ENCODE data around the gene SLC1A2. TPM values are rescaled to one million over a fixed set of nuclear protein-coding genes. Genes with fewer than 3 reads are reported as not detected.
A peak's percentile ranks its signal among the peaks of the same experiment; 100 is the strongest.

SLC1A2 gene
- total and polyA plus RNA-seq, 2 donors, result 0.38 to 0.71 TPM

GRCh38 chr11:35237860-35238715 lies 181.3 kb downstream of the SLC1A2 start:
- Histone ChIP-seq H3K27ac (ENCODE audit: low read depth in 1 of 2, low read length in 1 of 2) (no peak overlapping the region), H3K9me3 (ENCODE audit: control insufficient read depth in 2 of 2, insufficient read depth in 1 of 2, low read length in 1 of 2) (no peaks in the 10 kb centered on the region), H3K4me3 (ENCODE audit: low read length in 2 of 2) (no peak overlapping the region), H3K4me1 (ENCODE audit: control insufficient read depth in 2 of 2, insufficient read depth in 2 of 2, low read length in 2 of 2) (peaks cover 4 to 19% of the 10 kb centered on the region in 2 donors), H3K27me3 (ENCODE audit: control insufficient read depth in 2 of 2, insufficient read depth in 1 of 2, low read length in 1 of 2) (no peaks in the 10 kb centered on the region), H3K36me3 (ENCODE audit: control insufficient read depth in 2 of 2, insufficient read depth in 2 of 2, low read length in 1 of 2) (no peaks in the 10 kb centered on the region)
- WGBS, result 83% methylated on average over 15 of the region's 15 CpGs
- DNase-seq (ENCODE audit: low read depth in 6 of 9, low spot score in 9 of 9), result peak; percentile 40 to 85 (median 69)

- H3K9me3 ChIP-seq (ENCODE audit: control insufficient read depth in 2 of 2, insufficient read depth in 1 of 2, low read length in 1 of 2), result no peaks in the 10 kb centered on the region
- H3K4me3 ChIP-seq (ENCODE audit: low read length in 2 of 2), result no peak overlapping the region
- no peaks in the 10 kb centered on the region for H3K36me3 ChIP-seq (ENCODE audit: control insufficient read depth in 2 of 2, insufficient read depth in 2 of 2, low read length in 1 of 2)
- peaks cover 4 to 19% of the 10 kb centered on the region in 2 donors for H3K4me1 ChIP-seq (ENCODE audit: control insufficient read depth in 2 of 2, insufficient read depth in 2 of 2, low read length in 2 of 2)
- no peak overlapping the region for H3K27ac ChIP-seq (ENCODE audit: low read depth in 1 of 2, low read length in 1 of 2)
- WGBS, result 98% methylated on average over 1 of the region's 1 CpG
- no peaks in the 10 kb centered on the region for H3K27me3 ChIP-seq (ENCODE audit: control insufficient read depth in 2 of 2, insufficient read depth in 1 of 2, low read length in 1 of 2)
- DNase-seq (ENCODE audit: low read depth in 6 of 9, low spot score in 9 of 9), result no peak
These were observed 182.0 kb downstream of the SLC1A2 start for GRCh38 chr11:35237351-35237750.

GRCh38 chr11:35236667-35237003 lies 182.7 kb downstream of the SLC1A2 start:
- H3K4me1 ChIP-seq (ENCODE audit: control insufficient read depth in 2 of 2, insufficient read depth in 2 of 2, low read length in 2 of 2), result peaks cover 4 to 19% of the 10 kb centered on the region in 2 donors
- H3K36me3 ChIP-seq (ENCODE audit: control insufficient read depth in 2 of 2, insufficient read depth in 2 of 2, low read length in 1 of 2), result no peaks in the 10 kb centered on the region
- no peaks in the 10 kb centered on the region for H3K9me3 ChIP-seq (ENCODE audit: control insufficient read depth in 2 of 2, insufficient read depth in 1 of 2, low read length in 1 of 2)
- no peak overlapping the region for H3K27ac ChIP-seq (ENCODE audit: low read depth in 1 of 2, low read length in 1 of 2)
- WGBS, result 71% methylated on average over 5 of the region's 5 CpGs
- DNase-seq (ENCODE audit: low read depth in 6 of 9, low spot score in 9 of 9), result peak in 1 of 9 donors; percentile 26
- H3K27me3 ChIP-seq (ENCODE audit: control insufficient read depth in 2 of 2, insufficient read depth in 1 of 2, low read length in 1 of 2), result no peaks in the 10 kb centered on the region
- no peak overlapping the region for H3K4me3 ChIP-seq (ENCODE audit: low read length in 2 of 2)

- Histone ChIP-seq H3K36me3 (ENCODE audit: control insufficient read depth in 2 of 2, insufficient read depth in 2 of 2, low read length in 1 of 2) (peaks cover 0 to 3% of the 10 kb centered on the region in 2 donors), H3K27me3 (ENCODE audit: control insufficient read depth in 2 of 2, insufficient read depth in 1 of 2, low read length in 1 of 2) (no peaks in the 10 kb centered on the region), H3K4me3 (ENCODE audit: low read length in 2 of 2) (no peak overlapping the region), H3K9me3 (ENCODE audit: control insufficient read depth in 2 of 2, insufficient read depth in 1 of 2, low read length in 1 of 2) (no peaks in the 10 kb centered on the region), H3K27ac (ENCODE audit: low read depth in 1 of 2, low read length in 1 of 2) (no peak overlapping the region), H3K4me1 (ENCODE audit: control insufficient read depth in 2 of 2, insufficient read depth in 2 of 2, low read length in 2 of 2) (peaks cover 4 to 19% of the 10 kb centered on the region in 2 donors)
- peak in 1 of 9 donors; percentile 34 for DNase-seq (ENCODE audit: low read depth in 6 of 9, low spot score in 9 of 9)
- WGBS, result 55% methylated on average over 4 of the region's 4 CpGs
These were observed 183.3 kb downstream of the SLC1A2 start for GRCh38 chr11:35235936-35236666.

GRCh38 chr11:35235498-35235897 lies 183.9 kb downstream of the SLC1A2 start:
- peaks cover 4 to 19% of the 10 kb centered on the region in 2 donors for H3K4me1 ChIP-seq (ENCODE audit: control insufficient read depth in 2 of 2, insufficient read depth in 2 of 2, low read length in 2 of 2)
- H3K27ac ChIP-seq (ENCODE audit: low read depth in 1 of 2, low read length in 1 of 2), result no peak overlapping the region
- WGBS, result 56% methylated on average over 1 of the region's 1 CpG
- no peak for DNase-seq (ENCODE audit: low read depth in 6 of 9, low spot score in 9 of 9)
- no peak overlapping the region for H3K4me3 ChIP-seq (ENCODE audit: low read length in 2 of 2)
- H3K9me3 ChIP-seq (ENCODE audit: control insufficient read depth in 2 of 2, insufficient read depth in 1 of 2, low read length in 1 of 2), result no peaks in the 10 kb centered on the region
- peaks cover 3 to 4% of the 10 kb centered on the region in 2 donors for H3K36me3 ChIP-seq (ENCODE audit: control insufficient read depth in 2 of 2, insufficient read depth in 2 of 2, low read length in 1 of 2)
- H3K27me3 ChIP-seq (ENCODE audit: control insufficient read depth in 2 of 2, insufficient read depth in 1 of 2, low read length in 1 of 2), result no peaks in the 10 kb centered on the region

GRCh38 chr11:35235157-35235468 lies 184.2 kb downstream of the SLC1A2 start:
- Histone ChIP-seq H3K27ac (ENCODE audit: low read depth in 1 of 2, low read length in 1 of 2) (no peak overlapping the region), H3K4me3 (ENCODE audit: low read length in 2 of 2) (no peak overlapping the region), H3K27me3 (ENCODE audit: control insufficient read depth in 2 of 2, insufficient read depth in 1 of 2, low read length in 1 of 2) (no peaks in the 10 kb centered on the region), H3K36me3 (ENCODE audit: control insufficient read depth in 2 of 2, insufficient read depth in 2 of 2, low read length in 1 of 2) (peaks cover 3 to 8% of the 10 kb centered on the region in 2 donors), H3K4me1 (ENCODE audit: control insufficient read depth in 2 of 2, insufficient read depth in 2 of 2, low read length in 2 of 2) (peaks cover 4 to 19% of the 10 kb centered on the region in 2 donors), H3K9me3 (ENCODE audit: control insufficient read depth in 2 of 2, insufficient read depth in 1 of 2, low read length in 1 of 2) (no peaks in the 10 kb centered on the region)
- DNase-seq (ENCODE audit: low read depth in 6 of 9, low spot score in 9 of 9), result no peak
- WGBS, result 97% methylated on average over 2 of the region's 2 CpGs

GRCh38 chr11:35234460-35235156 lies 184.8 kb downstream of the SLC1A2 start:
- 98% methylated on average over 3 of the region's 3 CpGs for WGBS
- peaks cover 4 to 13% of the 10 kb centered on the region in 2 donors for H3K36me3 ChIP-seq (ENCODE audit: control insufficient read depth in 2 of 2, insufficient read depth in 2 of 2, low read length in 1 of 2)
- no peak overlapping the region for H3K4me3 ChIP-seq (ENCODE audit: low read length in 2 of 2)
- H3K27me3 ChIP-seq (ENCODE audit: control insufficient read depth in 2 of 2, insufficient read depth in 1 of 2, low read length in 1 of 2), result no peaks in the 10 kb centered on the region
- H3K9me3 ChIP-seq (ENCODE audit: control insufficient read depth in 2 of 2, insufficient read depth in 1 of 2, low read length in 1 of 2), result no peaks in the 10 kb centered on the region
- no peak overlapping the region for H3K27ac ChIP-seq (ENCODE audit: low read depth in 1 of 2, low read length in 1 of 2)
- peaks cover 4 to 19% of the 10 kb centered on the region in 2 donors for H3K4me1 ChIP-seq (ENCODE audit: control insufficient read depth in 2 of 2, insufficient read depth in 2 of 2, low read length in 2 of 2)
- no peak for DNase-seq (ENCODE audit: low read depth in 6 of 9, low spot score in 9 of 9)

- peaks cover 4 to 19% of the 10 kb centered on the region in 2 donors for H3K4me1 ChIP-seq (ENCODE audit: control insufficient read depth in 2 of 2, insufficient read depth in 2 of 2, low read length in 2 of 2)
- H3K4me3 ChIP-seq (ENCODE audit: low read length in 2 of 2), result no peak overlapping the region
- 93% methylated on average over 1 of the region's 1 CpG for WGBS
- H3K36me3 ChIP-seq (ENCODE audit: control insufficient read depth in 2 of 2, insufficient read depth in 2 of 2, low read length in 1 of 2), result peaks cover 6 to 23% of the 10 kb centered on the region in 2 donors
- H3K9me3 ChIP-seq (ENCODE audit: control insufficient read depth in 2 of 2, insufficient read depth in 1 of 2, low read length in 1 of 2), result no peaks in the 10 kb centered on the region
- H3K27ac ChIP-seq (ENCODE audit: low read depth in 1 of 2, low read length in 1 of 2), result no peak overlapping the region
- H3K27me3 ChIP-seq (ENCODE audit: control insufficient read depth in 2 of 2, insufficient read depth in 1 of 2, low read length in 1 of 2), result no peaks in the 10 kb centered on the region
- DNase-seq (ENCODE audit: low read depth in 6 of 9, low spot score in 9 of 9), result no peak
These were observed 185.8 kb downstream of the SLC1A2 start for GRCh38 chr11:35233518-35233917.

- WGBS, result 96% methylated on average over 4 of the region's 4 CpGs
- no peaks in the 10 kb centered on the region for H3K27me3 ChIP-seq (ENCODE audit: control insufficient read depth in 2 of 2, insufficient read depth in 1 of 2, low read length in 1 of 2)
- H3K4me1 ChIP-seq (ENCODE audit: control insufficient read depth in 2 of 2, insufficient read depth in 2 of 2, low read length in 2 of 2), result peaks cover 4 to 15% of the 10 kb centered on the region in 2 donors
- no peak overlapping the region for H3K4me3 ChIP-seq (ENCODE audit: low read length in 2 of 2)
- no peak overlapping the region for H3K27ac ChIP-seq (ENCODE audit: low read depth in 1 of 2, low read length in 1 of 2)
- DNase-seq (ENCODE audit: low read depth in 6 of 9, low spot score in 9 of 9), result no peak
- H3K36me3 ChIP-seq (ENCODE audit: control insufficient read depth in 2 of 2, insufficient read depth in 2 of 2, low read length in 1 of 2), result peaks cover 6 to 23% of the 10 kb centered on the region in 2 donors
- no peaks in the 10 kb centered on the region for H3K9me3 ChIP-seq (ENCODE audit: control insufficient read depth in 2 of 2, insufficient read depth in 1 of 2, low read length in 1 of 2)
These were observed 186.4 kb downstream of the SLC1A2 start for GRCh38 chr11:35232891-35233330.
